Fibroblast of skin of back (primary cell): ENCODE measurements around the gene COX17. TPM values are rescaled to one million over a fixed set of nuclear protein-coding genes. Genes with fewer than 3 reads are reported as not detected.
"Not testable (repeated sequence)": the region's sequence is repeated elsewhere in the genome, so short reads cannot be mapped to it uniquely, and the experiment has no call there.

ENCODE experiments used
- DNase-seq: peaks from one replicate; pipeline ENCODE4 v3.0.0-alpha.2; 2013
- polyA plus RNA-seq, 2 experiments: library from polyadenylated mRNA; unstranded; fragments of 120-200 nt; gene quantifications; one replicate each; pipeline ENCODE4 v1.2.1, GENCODE V29; 2013; ENCODE audit not compliant: insufficient read length in 2 of 2

The COX17 gene, protein sequence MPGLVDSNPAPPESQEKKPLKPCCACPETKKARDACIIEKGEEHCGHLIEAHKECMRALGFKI
- polyA plus RNA-seq (2013, experiment 1 of 2; ENCODE audit: insufficient read length), result 60.9 TPM
- 45.6 TPM for polyA plus RNA-seq (2013, experiment 2 of 2; ENCODE audit: insufficient read length)

- peak; percentile 95 for DNase-seq
These were observed at the start of gene COX17 for GRCh38 chr3:119676771-119677640. TSS of gene COX17 (minus strand) at chr3:119677406. CDS start at chr3:119677310, 96 bp downstream.

DNA sequence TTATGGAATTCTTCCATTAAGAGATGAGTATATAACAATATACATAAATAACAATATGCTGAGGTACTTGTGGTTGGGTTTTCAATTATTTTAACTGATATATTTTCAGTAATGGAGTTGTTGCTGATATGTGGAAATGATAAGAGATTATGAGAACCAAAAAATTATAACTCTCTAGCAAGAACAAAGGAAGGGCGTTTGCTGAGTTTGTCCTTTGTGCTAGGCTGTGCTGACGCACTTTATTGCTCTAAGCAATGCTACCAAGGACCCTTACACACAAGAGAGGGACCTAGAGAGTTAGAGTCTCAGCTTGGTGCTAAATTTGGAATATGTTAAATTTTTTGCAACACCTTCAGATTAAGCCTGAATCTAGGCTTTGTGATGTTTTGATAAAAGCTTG is 49.7 kb upstream of the COX17 start:
- no peak for DNase-seq

DNA sequence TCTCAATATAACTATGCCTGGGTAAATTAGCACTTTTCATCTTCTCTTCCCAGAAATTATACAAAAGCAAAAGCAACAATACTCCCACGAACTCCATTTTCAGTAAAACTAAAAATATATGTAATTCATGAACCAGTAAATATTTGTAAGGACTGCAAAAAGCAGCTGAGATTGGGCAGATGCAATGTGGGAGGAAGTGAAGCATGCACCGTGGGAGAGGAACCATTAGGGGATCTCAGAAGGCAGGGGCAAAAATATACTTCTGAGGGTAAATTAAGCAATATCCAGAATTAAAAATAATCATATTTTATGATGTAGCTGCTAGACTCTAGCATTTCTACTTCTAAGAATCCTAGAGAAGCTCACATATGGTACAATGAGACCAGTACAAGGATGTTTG is 45.8 kb upstream of the COX17 start:
- DNase-seq, result no peak

- DNase-seq, result no peak
These were observed 40.3 kb upstream of the COX17 start for GRCh38 chr3:119717520-119717919.

- DNase-seq, result no peak
These were observed 39.8 kb upstream of the COX17 start for GRCh38 chr3:119716998-119717397.

GRCh38 chr3:119715105-119715504 is 37.9 kb upstream of the COX17 start:
- DNase-seq, result no peak

DNA sequence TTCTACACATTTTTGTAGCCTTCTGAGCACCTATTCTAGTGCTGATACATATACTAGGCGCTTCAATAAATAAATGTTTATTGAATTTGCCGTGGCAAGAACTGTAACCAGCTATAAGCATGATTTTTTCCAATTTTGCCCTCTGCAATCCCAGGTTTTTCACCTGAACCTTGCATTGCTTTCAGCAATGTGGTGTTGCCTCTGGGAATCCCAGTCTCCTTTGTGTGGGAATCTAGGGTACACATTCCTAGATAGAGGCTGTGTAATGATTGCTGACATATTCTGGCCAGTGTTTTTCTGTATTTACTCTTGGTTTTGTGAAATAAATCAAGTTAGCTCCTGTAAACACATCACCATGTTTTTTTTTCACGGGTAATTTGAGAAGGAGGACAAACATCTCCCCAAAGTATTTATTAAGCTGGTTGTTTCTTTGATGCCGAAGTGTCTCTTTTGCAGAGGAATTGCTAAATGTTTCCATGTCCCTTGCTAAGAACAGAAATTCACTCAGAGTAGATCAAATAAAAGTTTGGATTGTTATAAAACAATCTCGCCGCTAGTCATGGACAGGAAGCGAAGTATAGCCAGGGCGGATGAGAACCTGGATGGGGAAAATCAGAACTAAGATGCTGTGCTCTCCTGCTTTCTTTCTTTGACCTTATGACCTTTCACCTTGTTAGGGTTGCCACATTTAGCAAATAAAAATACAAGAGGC is 26.8 kb upstream of the COX17 start:
- DNase-seq, result no peak

DNA sequence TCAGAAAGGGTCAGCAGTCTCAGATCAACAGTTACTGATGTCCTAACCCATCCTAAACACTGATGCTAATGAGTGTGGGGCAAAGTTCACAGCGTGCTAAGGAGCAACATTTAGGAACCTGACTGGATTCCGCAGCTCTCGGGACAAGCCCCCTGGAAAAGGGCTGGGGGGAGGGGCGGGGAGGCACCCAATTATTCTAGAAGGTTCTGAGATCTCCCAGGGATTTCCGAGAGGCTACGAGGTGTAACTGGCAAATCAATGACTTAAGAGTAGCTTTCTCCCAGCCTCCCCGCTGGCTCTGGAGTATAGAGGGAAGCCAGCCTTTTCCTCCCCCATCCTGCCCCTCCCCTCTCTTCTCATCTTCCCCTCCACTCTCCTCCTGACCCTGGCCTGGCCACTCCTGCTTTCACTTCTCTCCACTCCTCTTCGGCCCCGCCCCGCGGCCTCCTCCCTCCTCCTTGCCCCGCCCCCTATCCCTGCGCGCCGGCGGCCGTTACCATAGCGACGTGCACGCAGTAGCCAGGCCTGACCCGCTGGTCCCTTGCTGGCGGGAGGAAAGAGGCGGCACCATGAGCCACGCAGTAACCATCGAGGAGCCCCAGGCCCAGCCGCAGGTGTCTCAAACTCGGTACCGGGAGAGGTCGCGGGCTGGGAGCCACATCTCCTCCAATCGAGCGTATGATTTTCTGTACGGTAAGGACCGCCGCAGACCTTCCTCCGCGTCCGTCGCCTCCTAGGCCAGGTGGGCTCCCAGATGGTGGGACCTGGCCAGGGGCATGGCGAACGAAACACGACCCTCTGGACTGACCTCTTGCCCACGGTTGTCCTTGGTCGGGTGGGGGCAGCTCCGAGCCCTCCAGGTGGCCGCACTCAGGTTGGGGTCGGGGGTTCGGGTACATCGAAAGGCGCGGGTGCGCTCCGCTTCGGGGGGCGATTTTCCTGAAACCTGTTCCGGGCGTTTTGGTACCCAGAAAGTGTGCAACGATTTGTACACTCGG is 25.6 kb upstream of the COX17 start, which contains the start of gene CFAP91:
Gene CFAP91 (plus strand): TSS at position 493 of the 998 bp plus-strand sequence. CDS start 77 bp downstream, at position 570.
- DNase-seq, result peak; percentile 91

DNA sequence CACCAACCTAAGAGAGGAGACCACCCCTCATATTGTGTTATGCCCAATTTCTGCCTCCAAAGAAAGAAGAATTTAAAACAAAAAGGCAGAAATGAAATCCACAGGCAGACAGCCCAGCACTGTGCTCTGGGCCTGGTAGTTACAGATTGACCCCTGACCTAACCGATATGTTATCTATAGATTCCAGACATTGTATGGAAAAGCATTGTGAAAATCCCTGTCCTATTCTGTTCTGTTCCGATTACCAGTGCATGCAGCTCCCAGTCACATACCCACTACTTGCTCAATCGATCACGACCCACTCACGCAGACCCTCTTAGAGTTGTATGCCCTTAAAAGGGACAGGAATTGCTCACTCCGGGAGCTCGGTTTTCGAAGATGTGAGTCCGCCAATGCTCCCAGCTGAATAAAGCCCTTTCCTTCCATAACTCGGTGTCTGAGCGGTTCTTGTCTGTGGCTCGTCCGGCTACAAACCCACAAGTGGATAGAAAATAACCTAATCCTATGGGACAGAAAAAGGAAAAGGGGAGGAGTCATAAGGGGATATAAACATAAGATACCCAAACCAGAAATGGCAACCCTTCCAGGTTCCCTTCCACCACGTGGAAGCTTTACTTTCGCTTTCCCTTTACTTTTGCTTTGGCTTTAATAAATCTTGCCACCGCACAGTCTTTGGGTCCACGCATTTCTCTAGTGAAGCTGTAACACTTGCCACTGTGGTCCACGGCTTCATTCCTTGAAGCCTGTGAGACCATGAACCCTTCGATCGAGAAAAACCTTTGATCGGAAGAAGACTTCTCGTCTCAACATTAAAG is 23.9 kb upstream of the COX17 start:
- no peak for DNase-seq

DNA sequence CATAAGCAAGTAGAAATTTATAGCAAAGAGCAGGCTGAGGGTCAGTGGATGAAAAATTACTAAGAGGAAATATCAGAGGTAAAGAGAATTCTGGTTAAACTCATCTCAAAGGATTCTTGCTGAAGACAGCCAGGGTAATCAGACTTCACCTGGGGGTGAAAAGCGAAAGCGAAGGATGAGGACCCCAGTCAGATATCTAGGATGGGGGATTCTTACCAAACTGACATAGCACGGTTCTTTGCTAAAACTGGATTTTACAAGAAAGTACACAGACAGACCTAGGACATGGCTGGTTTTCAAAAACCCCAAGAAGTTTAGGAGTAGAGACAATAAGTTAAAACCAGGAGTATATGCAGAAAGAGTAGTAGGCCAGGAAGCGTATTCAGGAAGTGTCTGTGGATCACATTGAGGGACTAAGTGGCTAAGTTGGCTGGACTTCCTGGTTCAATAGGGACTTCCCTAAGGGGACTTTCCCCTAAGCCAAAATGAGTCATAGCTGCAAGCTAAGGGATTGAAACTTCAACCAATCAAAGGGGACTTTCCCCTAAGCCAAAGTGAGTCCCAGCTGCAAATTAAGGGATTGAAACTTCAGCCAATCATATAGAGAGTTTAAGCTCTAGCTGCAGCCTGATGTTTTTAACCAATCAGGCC is 23.2 kb upstream of the COX17 start:
- DNase-seq, result peak; percentile 46

- DNase-seq, result no peak
These were observed 20.2 kb upstream of the COX17 start for GRCh38 chr3:119697394-119697793.

DNA sequence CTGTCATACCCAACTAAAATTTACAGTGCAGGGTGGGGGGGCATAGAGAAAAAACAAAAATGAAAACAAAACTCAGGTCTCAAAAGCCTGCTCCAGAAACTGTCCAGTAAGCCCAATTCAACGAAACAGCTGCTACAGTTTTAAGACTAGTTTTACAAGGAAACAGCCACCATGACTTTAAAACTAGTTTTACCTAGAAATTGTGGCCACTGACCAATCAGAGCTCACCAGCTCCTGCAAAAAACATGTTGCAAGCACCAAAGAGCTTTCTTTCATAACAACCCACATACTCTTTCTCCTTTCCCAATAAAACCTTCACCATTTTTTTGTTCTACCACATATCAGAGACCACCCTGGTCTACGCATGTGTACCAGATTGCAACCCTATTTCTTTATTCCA is 18.3 kb upstream of the COX17 start:
- peak; percentile 3 for DNase-seq

GRCh38 chr3:119690043-119690656 is 12.9 kb upstream of the COX17 start:
- DNase-seq, result peak; percentile 38

DNA sequence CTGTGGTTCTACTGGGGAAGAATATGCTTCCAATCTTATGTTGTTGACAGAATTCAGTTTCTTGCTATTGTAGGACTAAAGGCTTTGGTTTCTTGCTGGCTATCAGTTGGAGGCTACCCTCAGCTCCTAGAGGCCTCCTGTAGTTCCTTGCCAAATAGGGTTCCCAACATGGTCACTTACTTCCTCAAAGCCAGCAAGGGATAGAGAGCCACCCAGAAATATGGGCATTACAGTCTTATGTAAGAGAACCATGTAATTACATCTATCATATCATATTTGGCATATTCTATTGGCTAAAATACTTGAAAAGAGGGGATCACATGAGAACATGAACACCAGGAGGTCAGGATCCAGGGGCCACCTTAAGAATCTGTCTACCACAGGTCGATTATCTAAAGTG is 6.2 kb upstream of the COX17 start:
- no peak for DNase-seq

- peak; percentile 53 for DNase-seq
These were observed 4.1 kb upstream of the COX17 start for GRCh38 chr3:119681279-119681678.

DNA sequence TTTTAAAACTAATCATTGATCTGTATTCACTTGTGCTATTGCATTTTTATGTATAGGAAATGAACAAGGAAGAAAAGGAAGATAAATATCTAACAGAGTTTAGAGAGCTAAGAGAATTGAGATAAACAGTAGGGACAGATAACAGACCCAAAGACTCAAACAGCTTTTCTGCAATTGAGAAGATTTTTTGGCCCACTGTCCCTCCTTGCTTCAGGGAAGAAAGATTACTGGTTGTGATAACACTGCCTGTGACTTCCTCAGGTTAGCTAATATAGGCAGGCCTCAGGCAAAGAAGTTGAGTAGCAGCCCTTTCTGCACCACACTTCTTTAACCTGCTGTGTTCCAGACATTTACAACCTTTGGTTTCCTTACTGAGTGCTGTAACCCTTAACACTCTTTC is 2.7 kb upstream of the COX17 start:
- no peak for DNase-seq

GRCh38 chr3:119678209-119678608 is 1.0 kb upstream of the COX17 start:
- not testable (repeated sequence) for DNase-seq

DNA sequence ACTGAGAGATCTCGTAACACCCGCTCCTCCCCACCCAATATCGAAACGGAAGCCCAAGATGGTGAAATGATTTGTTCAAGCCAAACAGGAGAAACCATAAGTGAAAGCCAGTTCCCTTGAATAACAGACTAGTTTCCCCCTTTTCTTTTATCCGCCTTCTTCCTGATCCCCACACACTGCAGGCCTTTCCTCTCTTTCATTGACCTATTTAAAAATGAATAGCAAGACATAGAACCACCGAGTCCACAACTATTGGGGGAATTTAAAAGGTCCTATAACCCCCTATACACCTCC is 382 bp upstream of the COX17 start:
- DNase-seq, result no peak

- DNase-seq, result no peak
These were observed 1.2 kb downstream of the COX17 start for GRCh38 chr3:119676020-119676419.

- DNase-seq, result no peak
These were observed 1.9 kb downstream of the COX17 start for GRCh38 chr3:119675188-119675874.
